ENCODE data around the gene USP3. TPM values are rescaled to one million over a fixed set of nuclear protein-coding genes. Genes with fewer than 3 reads are reported as not detected.

Gene USP3
- total and polyA plus RNA-seq, 4 donors: 8.5 to 25.4 (median 14.8) TPM

- TF ChIP-seq, protein P1, sequence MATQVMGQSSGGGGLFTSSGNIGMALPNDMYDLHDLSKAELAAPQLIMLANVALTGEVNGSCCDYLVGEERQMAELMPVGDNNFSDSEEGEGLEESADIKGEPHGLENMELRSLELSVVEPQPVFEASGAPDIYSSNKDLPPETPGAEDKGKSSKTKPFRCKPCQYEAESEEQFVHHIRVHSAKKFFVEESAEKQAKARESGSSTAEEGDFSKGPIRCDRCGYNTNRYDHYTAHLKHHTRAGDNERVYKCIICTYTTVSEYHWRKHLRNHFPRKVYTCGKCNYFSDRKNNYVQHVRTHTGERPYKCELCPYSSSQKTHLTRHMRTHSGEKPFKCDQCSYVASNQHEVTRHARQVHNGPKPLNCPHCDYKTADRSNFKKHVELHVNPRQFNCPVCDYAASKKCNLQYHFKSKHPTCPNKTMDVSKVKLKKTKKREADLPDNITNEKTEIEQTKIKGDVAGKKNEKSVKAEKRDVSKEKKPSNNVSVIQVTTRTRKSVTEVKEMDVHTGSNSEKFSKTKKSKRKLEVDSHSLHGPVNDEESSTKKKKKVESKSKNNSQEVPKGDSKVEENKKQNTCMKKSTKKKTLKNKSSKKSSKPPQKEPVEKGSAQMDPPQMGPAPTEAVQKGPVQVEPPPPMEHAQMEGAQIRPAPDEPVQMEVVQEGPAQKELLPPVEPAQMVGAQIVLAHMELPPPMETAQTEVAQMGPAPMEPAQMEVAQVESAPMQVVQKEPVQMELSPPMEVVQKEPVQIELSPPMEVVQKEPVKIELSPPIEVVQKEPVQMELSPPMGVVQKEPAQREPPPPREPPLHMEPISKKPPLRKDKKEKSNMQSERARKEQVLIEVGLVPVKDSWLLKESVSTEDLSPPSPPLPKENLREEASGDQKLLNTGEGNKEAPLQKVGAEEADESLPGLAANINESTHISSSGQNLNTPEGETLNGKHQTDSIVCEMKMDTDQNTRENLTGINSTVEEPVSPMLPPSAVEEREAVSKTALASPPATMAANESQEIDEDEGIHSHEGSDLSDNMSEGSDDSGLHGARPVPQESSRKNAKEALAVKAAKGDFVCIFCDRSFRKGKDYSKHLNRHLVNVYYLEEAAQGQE (IDR thresholded peaks at IDR 0.05): no peak
- TF ChIP-seq NR2F2 (IDR thresholded peaks at IDR 0.05): no peak
- TF ChIP-seq ZBTB33 (IDR thresholded peaks at IDR 0.05): no peak
- peak; percentile 13 to 65 for TF ChIP-seq RXRA (IDR thresholded peaks at IDR 0.05)
- no peak for TF ChIP-seq SP1 (IDR thresholded peaks at IDR 0.05)
- peak in 1 of 2 donors; percentile 31 for TF ChIP-seq JUND (IDR thresholded peaks at IDR 0.05)
Measured at GRCh38 chr15:63587527-63587926, 83.1 kb downstream of the USP3 start (continued).

DNA sequence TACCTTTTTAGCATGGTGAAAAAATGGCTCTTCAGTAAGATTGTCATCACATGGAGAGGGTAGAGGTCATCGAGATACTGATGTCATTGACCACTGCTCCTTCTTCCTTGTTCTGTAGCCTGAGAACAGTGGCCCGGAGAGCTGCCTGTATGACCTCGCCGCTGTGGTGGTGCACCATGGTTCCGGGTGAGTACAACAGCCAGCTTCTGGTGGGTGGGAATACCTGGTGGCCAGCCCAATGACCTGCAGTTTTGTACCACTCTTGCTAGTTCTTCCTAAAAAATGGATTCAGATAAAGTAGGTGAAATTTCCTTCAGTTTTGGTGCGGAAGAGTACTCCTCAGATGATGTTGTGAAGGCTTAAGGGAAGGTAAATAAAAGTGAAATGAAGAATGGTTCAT lies 84.4 kb downstream of the USP3 start:
- Histone ChIP-seq H3K4me1 (ENCODE audit: control insufficient read depth in 4 of 4, insufficient read depth in 4 of 4, low read length in 3 of 4) (peaks cover 0 to 11% (median 9%) of the 10 kb centered on the region in 4 donors), H3K4me3 (ENCODE audit: low read depth in 1 of 3, low read length in 3 of 3) (no peak overlapping the region), H3K27me3 (ENCODE audit: control insufficient read depth in 4 of 4, insufficient read depth in 4 of 4, low read length in 3 of 4) (no peaks in the 10 kb centered on the region), H3K9me3 (ENCODE audit: control insufficient read depth in 4 of 4, low read length in 3 of 4) (no peaks in the 10 kb centered on the region), H3K9ac (ENCODE audit: low read depth in 1 of 2, low read length in 2 of 2) (no peak overlapping the region), H3K27ac (ENCODE audit: low read depth in 1 of 2, low read length in 2 of 2) (no peak overlapping the region), H3K36me3 (ENCODE audit: control insufficient read depth in 4 of 4, insufficient read depth in 3 of 4, low read depth in 1 of 4, low read length in 3 of 4) (peaks cover 2 to 34% (median 26%) of the 10 kb centered on the region in 4 donors)
- TF ChIP-seq EGR1 (IDR thresholded peaks at IDR 0.05; ENCODE audit: low read depth in 2 of 2): no peak
- no peak for TF ChIP-seq RXRA (IDR thresholded peaks at IDR 0.05)
- no peak for TF ChIP-seq GABPA (IDR thresholded peaks at IDR 0.05 in 1 of 2, conservative IDR thresholded peaks at IDR 0.05 in 1 of 2)
- no peak for TF ChIP-seq YY1 (IDR thresholded peaks at IDR 0.05)
- no peak for TF ChIP-seq FOXA1 (IDR thresholded peaks at IDR 0.05)
- no peak for TF ChIP-seq JUND (IDR thresholded peaks at IDR 0.05)
- TF ChIP-seq, protein P2, sequence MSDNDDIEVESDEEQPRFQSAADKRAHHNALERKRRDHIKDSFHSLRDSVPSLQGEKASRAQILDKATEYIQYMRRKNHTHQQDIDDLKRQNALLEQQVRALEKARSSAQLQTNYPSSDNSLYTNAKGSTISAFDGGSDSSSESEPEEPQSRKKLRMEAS (IDR thresholded peaks at IDR 0.05): no peak
- TF ChIP-seq ZBTB33 (IDR thresholded peaks at IDR 0.05): no peak
- no peak for TF ChIP-seq HNF4G (IDR thresholded peaks at IDR 0.05)
- no peak for TF ChIP-seq RAD21 (IDR thresholded peaks at IDR 0.05)
- TF ChIP-seq, protein P3, sequence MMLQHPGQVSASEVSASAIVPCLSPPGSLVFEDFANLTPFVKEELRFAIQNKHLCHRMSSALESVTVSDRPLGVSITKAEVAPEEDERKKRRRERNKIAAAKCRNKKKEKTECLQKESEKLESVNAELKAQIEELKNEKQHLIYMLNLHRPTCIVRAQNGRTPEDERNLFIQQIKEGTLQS (IDR thresholded peaks at IDR 0.05): no peak
- TF ChIP-seq NR2F2 (IDR thresholded peaks at IDR 0.05): no peak
- TF ChIP-seq, protein P1 (IDR thresholded peaks at IDR 0.05): no peak
- TF ChIP-seq HNF4A (conservative IDR thresholded peaks at IDR 0.05): no peak
- TF ChIP-seq SP1 (IDR thresholded peaks at IDR 0.05): no peak
- no peak for TF ChIP-seq FOXA2 (IDR thresholded peaks at IDR 0.05)
- TF ChIP-seq, protein P4, sequence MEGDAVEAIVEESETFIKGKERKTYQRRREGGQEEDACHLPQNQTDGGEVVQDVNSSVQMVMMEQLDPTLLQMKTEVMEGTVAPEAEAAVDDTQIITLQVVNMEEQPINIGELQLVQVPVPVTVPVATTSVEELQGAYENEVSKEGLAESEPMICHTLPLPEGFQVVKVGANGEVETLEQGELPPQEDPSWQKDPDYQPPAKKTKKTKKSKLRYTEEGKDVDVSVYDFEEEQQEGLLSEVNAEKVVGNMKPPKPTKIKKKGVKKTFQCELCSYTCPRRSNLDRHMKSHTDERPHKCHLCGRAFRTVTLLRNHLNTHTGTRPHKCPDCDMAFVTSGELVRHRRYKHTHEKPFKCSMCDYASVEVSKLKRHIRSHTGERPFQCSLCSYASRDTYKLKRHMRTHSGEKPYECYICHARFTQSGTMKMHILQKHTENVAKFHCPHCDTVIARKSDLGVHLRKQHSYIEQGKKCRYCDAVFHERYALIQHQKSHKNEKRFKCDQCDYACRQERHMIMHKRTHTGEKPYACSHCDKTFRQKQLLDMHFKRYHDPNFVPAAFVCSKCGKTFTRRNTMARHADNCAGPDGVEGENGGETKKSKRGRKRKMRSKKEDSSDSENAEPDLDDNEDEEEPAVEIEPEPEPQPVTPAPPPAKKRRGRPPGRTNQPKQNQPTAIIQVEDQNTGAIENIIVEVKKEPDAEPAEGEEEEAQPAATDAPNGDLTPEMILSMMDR (IDR thresholded peaks at IDR 0.05; ENCODE audit: low read depth, low read length, missing input control): no peak
- 96% methylated on average over 6 of the region's 6 CpGs for WGBS
- no peak for DNase-seq (ENCODE audit: low spot score)

All from liver (tissue), 9 donors.